ENCODE data around the gene MLPH.

GRCh38 chr2:237491515-237492118, 4.6 kb downstream of the MLPH start:
- TF ChIP-seq CTCF (conservative IDR thresholded peaks at IDR 0.05; ENCODE audit: low read length) (no peak), EZH2phosphoT487 (IDR thresholded peaks at IDR 0.05; ENCODE audit: borderline replicate concordance) (no peak)
